Ascending aorta (tissue), 2 donors: ENCODE measurements around the gene SFMBT2. TPM values are rescaled to one million over a fixed set of nuclear protein-coding genes. Genes with fewer than 3 reads are reported as not detected.

Experiments used
- DNase-seq, 2 donors: peaks; one replicate each; pipeline ENCODE4 v3.0.0-alpha.2; 2019; ENCODE audit warnings: low spot score in 2 of 2
- H3K27ac ChIP-seq, 2 donors: fragments of 200-600 bp; sonication (generic); one replicate each; pipeline ENCODE4 v1.5.1; 2016 to 2017; ENCODE audit warnings: mild to moderate bottlenecking in 1 of 2
- H3K27me3 ChIP-seq: fragments of 200-600 bp; sonication (generic); one replicate; pipeline ENCODE4 v1.5.1; 2017
- H3K36me3 ChIP-seq, 2 donors: fragments of 200-600 bp; sonication (generic); one replicate each; pipeline ENCODE4 v1.5.1; 2016
- H3K4me1 ChIP-seq, 2 donors: fragments of 200-600 bp; sonication (generic); one replicate each; pipeline ENCODE4 v1.5.1; 2016 to 2017; ENCODE audit warnings: mild to moderate bottlenecking in 1 of 2
- H3K4me3 ChIP-seq, 2 donors: fragments of 200-600 bp; sonication (generic); one replicate each; pipeline ENCODE4 v1.5.1; 2016 to 2017; ENCODE audit warnings: mild to moderate bottlenecking in 1 of 2
- H3K9me3 ChIP-seq, 2 donors: fragments of 200-600 bp; sonication (generic); one replicate each; pipeline ENCODE4 v1.5.1; 2016
- CTCF ChIP-seq, 3 experiments: fragments of 200-600 bp in 2 of 3; fragments of 450-650 bp in 1 of 3; sonication (generic) in 2 of 3; IDR thresholded peaks; one replicate each; pipeline ENCODE4 v1.5.1; 2016 to 2019; ENCODE audit warnings: antibody characterized with exemption in 3 of 3, mild to moderate bottlenecking in 1 of 3, moderate library complexity in 1 of 3
- intact Hi-C: fragments of 100-400 bp; cut with DNase I; formaldehyde crosslinking; loops from one replicate; pipeline ENCODE4 v1.15.1; 2023
- total RNA-seq: library from RNA; depleted of rRNA; stranded (reverse); fragments of >200 nt; gene quantifications from one replicate; pipeline ENCODE4 v1.1.0, GENCODE V29; 2016

Gene SFMBT2
- total RNA-seq, 1 donor from 2014 or later: 2.2 TPM

- H3K9me3 ChIP-seq: no peaks in the 10 kb centered on the region
- no peaks in the 10 kb centered on the region for H3K27me3 ChIP-seq
- no peaks in the 10 kb centered on the region for H3K4me1 ChIP-seq
- no peak overlapping the region for H3K27ac ChIP-seq
- TF ChIP-seq CTCF (IDR thresholded peaks at IDR 0.05): no peak
- DNase-seq: no peak
- intact Hi-C loops: no loop called here
- H3K36me3 ChIP-seq: no peaks in the 10 kb centered on the region
- no peak overlapping the region for H3K4me3 ChIP-seq
These were observed 260.5 kb downstream of the SFMBT2 start for GRCh38 chr10:7150349-7150748.

- H3K27me3 ChIP-seq: no peaks in the 10 kb centered on the region
- H3K27ac ChIP-seq: no peak overlapping the region
- no peaks in the 10 kb centered on the region for H3K9me3 ChIP-seq
- DNase-seq: no peak
- intact Hi-C loops: no loop called here
- no peaks in the 10 kb centered on the region for H3K4me1 ChIP-seq
- H3K36me3 ChIP-seq: no peaks in the 10 kb centered on the region
- H3K4me3 ChIP-seq: no peak overlapping the region
- TF ChIP-seq CTCF (IDR thresholded peaks at IDR 0.05): no peak
These were observed 264.6 kb downstream of the SFMBT2 start for GRCh38 chr10:7146189-7146588.

GRCh38 chr10:7136016-7136415 lies 274.8 kb downstream of the SFMBT2 start:
- H3K36me3 ChIP-seq: no peaks in the 10 kb centered on the region
- H3K4me3 ChIP-seq: no peak overlapping the region
- intact Hi-C loops: no loop called here
- TF ChIP-seq CTCF (IDR thresholded peaks at IDR 0.05): no peak
- H3K9me3 ChIP-seq: no peaks in the 10 kb centered on the region
- DNase-seq: no peak
- no peaks in the 10 kb centered on the region for H3K27me3 ChIP-seq
- H3K27ac ChIP-seq: no peak overlapping the region
- H3K4me1 ChIP-seq: no peaks in the 10 kb centered on the region

- intact Hi-C loops: no loop called here
These were observed 275.6 kb downstream of the SFMBT2 start for GRCh38 chr10:7135188-7135587.

GRCh38 chr10:7134448-7134847 lies 276.4 kb downstream of the SFMBT2 start:
- TF ChIP-seq CTCF (IDR thresholded peaks at IDR 0.05): no peak

More at GRCh38 chr10:7135188-7135587, 275.6 kb downstream of the SFMBT2 start:
- Histone ChIP-seq H3K9me3 (no peaks in the 10 kb centered on the region), H3K4me3 (no peak overlapping the region), H3K27ac (no peak overlapping the region), H3K4me1 (no peaks in the 10 kb centered on the region), H3K36me3 (no peaks in the 10 kb centered on the region), H3K27me3 (no peaks in the 10 kb centered on the region)
- no peak for DNase-seq
- TF ChIP-seq CTCF (IDR thresholded peaks at IDR 0.05): no peak

GRCh38 chr10:7133958-7134357 lies 276.9 kb downstream of the SFMBT2 start:
- no peak for DNase-seq
- H3K4me3 ChIP-seq: no peak overlapping the region
- H3K4me1 ChIP-seq: no peaks in the 10 kb centered on the region
- no peak for TF ChIP-seq CTCF (IDR thresholded peaks at IDR 0.05)
- intact Hi-C loops: no loop called here
- H3K27me3 ChIP-seq: no peaks in the 10 kb centered on the region
- H3K27ac ChIP-seq: no peak overlapping the region
- H3K9me3 ChIP-seq: no peaks in the 10 kb centered on the region
- H3K36me3 ChIP-seq: no peaks in the 10 kb centered on the region

More at GRCh38 chr10:7134448-7134847, 276.4 kb downstream of the SFMBT2 start:
- no peaks in the 10 kb centered on the region for H3K9me3 ChIP-seq
- no peaks in the 10 kb centered on the region for H3K27me3 ChIP-seq
- no peak for DNase-seq
- H3K36me3 ChIP-seq: no peaks in the 10 kb centered on the region
- no peak overlapping the region for H3K27ac ChIP-seq
- no peak overlapping the region for H3K4me3 ChIP-seq
- intact Hi-C loops: no loop called here
- no peaks in the 10 kb centered on the region for H3K4me1 ChIP-seq
